Neuron (in vitro differentiated cells): ENCODE results near the gene GALNT13.

ENCODE experiments used
- H2AFZ ChIP-seq: one replicate; pipeline ENCODE4 v1.6.1; 2013; ENCODE audit warnings: low read depth, mild to moderate bottlenecking, inconsistent platforms, low read length, moderate library complexity
- H3K27me3 ChIP-seq: one replicate; pipeline ENCODE4 v1.6.1; 2013; ENCODE audit warnings: low read length; ENCODE audit not compliant: insufficient read depth
- H3K36me3 ChIP-seq: one replicate; pipeline ENCODE4 v1.6.1; 2013; ENCODE audit warnings: low read length; ENCODE audit not compliant: insufficient read depth
- H3K4me1 ChIP-seq: one replicate; pipeline ENCODE4 v1.6.1; 2013; ENCODE audit warnings: low read length; ENCODE audit not compliant: insufficient read depth
- H3K4me3 ChIP-seq: 2 replicates; pipeline ENCODE4 v1.5.1; 2013; ENCODE audit warnings: mild to moderate bottlenecking, low read length, moderate library complexity
- H3K9me3 ChIP-seq: one replicate; pipeline ENCODE4 v1.6.1; 2013; ENCODE audit warnings: low read length

Gene GALNT13

GRCh38 chr2:153871231-153872221 lies at the start of gene GALNT13:
Gene GALNT13, plus strand, starts transcription at chr2:153871922.
- no peaks in the 10 kb centered on the region for H3K9me3 ChIP-seq
- no peaks in the 10 kb centered on the region for H3K36me3 ChIP-seq
- no peaks in the 10 kb centered on the region for H3K27me3 ChIP-seq
- peak within 1 kb of the TSS; percentile 81 for H3K4me3 ChIP-seq
- H3K4me1 ChIP-seq = peaks cover 17% of the 10 kb centered on the region
- H2AFZ ChIP-seq = peak within 1 kb of the TSS; percentile 99

- no peak overlapping the region for H3K4me3 ChIP-seq
- H3K36me3 ChIP-seq = no peaks in the 10 kb centered on the region
- H2AFZ ChIP-seq = no peak overlapping the region
These were observed 47.8 kb upstream of the GALNT13 start for GRCh38 chr2:153823880-153824279.

GRCh38 chr2:153828335-153828734 lies 43.4 kb upstream of the GALNT13 start:
- Histone ChIP-seq H2AFZ (no peak overlapping the region), H3K9me3 (no peaks in the 10 kb centered on the region), H3K4me3 (no peak overlapping the region), H3K36me3 (no peaks in the 10 kb centered on the region), H3K4me1 (no peaks in the 10 kb centered on the region), H3K27me3 (no peaks in the 10 kb centered on the region)

More at GRCh38 chr2:153823880-153824279, 47.8 kb upstream of the GALNT13 start:
- no peaks in the 10 kb centered on the region for H3K4me1 ChIP-seq
- no peaks in the 10 kb centered on the region for H3K27me3 ChIP-seq
- H3K9me3 ChIP-seq = no peaks in the 10 kb centered on the region

- Histone ChIP-seq H3K4me1 (no peaks in the 10 kb centered on the region), H3K9me3 (no peaks in the 10 kb centered on the region), H3K27me3 (no peaks in the 10 kb centered on the region), H3K36me3 (no peaks in the 10 kb centered on the region), H2AFZ (no peak overlapping the region), H3K4me3 (no peak overlapping the region)
These were observed 37.1 kb upstream of the GALNT13 start for GRCh38 chr2:153834662-153835061.

- H2AFZ ChIP-seq = no peak overlapping the region
- H3K9me3 ChIP-seq = no peaks in the 10 kb centered on the region
- no peaks in the 10 kb centered on the region for H3K4me1 ChIP-seq
- no peaks in the 10 kb centered on the region for H3K36me3 ChIP-seq
- no peak overlapping the region for H3K4me3 ChIP-seq
- H3K27me3 ChIP-seq = no peaks in the 10 kb centered on the region
These were observed 13.5 kb upstream of the GALNT13 start for GRCh38 chr2:153858250-153858649.

- Histone ChIP-seq H2AFZ (no peak overlapping the region), H3K4me3 (no peak overlapping the region), H3K9me3 (no peaks in the 10 kb centered on the region), H3K4me1 (no peaks in the 10 kb centered on the region), H3K27me3 (no peaks in the 10 kb centered on the region), H3K36me3 (no peaks in the 10 kb centered on the region)
These were observed 7.7 kb upstream of the GALNT13 start for GRCh38 chr2:153864022-153864421.

GRCh38 chr2:153866595-153866994 lies 5.1 kb upstream of the GALNT13 start:
- Histone ChIP-seq H3K4me1 (no peaks in the 10 kb centered on the region), H3K4me3 (no peak overlapping the region), H3K27me3 (no peaks in the 10 kb centered on the region), H2AFZ (no peak overlapping the region), H3K9me3 (no peaks in the 10 kb centered on the region), H3K36me3 (no peaks in the 10 kb centered on the region)

GRCh38 chr2:153870308-153870707 lies 1.4 kb upstream of the GALNT13 start:
- peaks cover 17% of the 10 kb centered on the region for H3K4me1 ChIP-seq
- H3K36me3 ChIP-seq = no peaks in the 10 kb centered on the region
- no peak overlapping the region for H2AFZ ChIP-seq
- H3K27me3 ChIP-seq = no peaks in the 10 kb centered on the region
- H3K9me3 ChIP-seq = no peaks in the 10 kb centered on the region
- H3K4me3 ChIP-seq = no peak overlapping the region

GRCh38 chr2:153872311-153873051 lies 759 bp downstream of the GALNT13 start:
- peak overlapping the region; percentile 97 for H2AFZ ChIP-seq
- H3K27me3 ChIP-seq = no peaks in the 10 kb centered on the region
- no peaks in the 10 kb centered on the region for H3K9me3 ChIP-seq
- H3K4me3 ChIP-seq = peak overlapping the region; percentile 81
- H3K36me3 ChIP-seq = no peaks in the 10 kb centered on the region
- H3K4me1 ChIP-seq = peaks cover 17% of the 10 kb centered on the region

GRCh38 chr2:153873052-153874048 lies 1.6 kb downstream of the GALNT13 start:
- H3K4me3 ChIP-seq = peak overlapping the region; percentile 81
- H3K27me3 ChIP-seq = no peaks in the 10 kb centered on the region

GRCh38 chr2:153875801-153876466 lies 4.2 kb downstream of the GALNT13 start:
- H3K4me1 ChIP-seq = peaks cover 17% of the 10 kb centered on the region
- no peak overlapping the region for H2AFZ ChIP-seq
- H3K9me3 ChIP-seq = no peaks in the 10 kb centered on the region
- no peaks in the 10 kb centered on the region for H3K36me3 ChIP-seq
- no peaks in the 10 kb centered on the region for H3K27me3 ChIP-seq
- no peak overlapping the region for H3K4me3 ChIP-seq

More at GRCh38 chr2:153873052-153874048, 1.6 kb downstream of the GALNT13 start:
- Histone ChIP-seq H2AFZ (peak overlapping the region; percentile 97), H3K36me3 (no peaks in the 10 kb centered on the region), H3K4me1 (peaks cover 17% of the 10 kb centered on the region), H3K9me3 (no peaks in the 10 kb centered on the region)

- Histone ChIP-seq H3K36me3 (no peaks in the 10 kb centered on the region), H3K4me3 (no peak overlapping the region), H2AFZ (no peak overlapping the region), H3K4me1 (no peaks in the 10 kb centered on the region), H3K9me3 (no peaks in the 10 kb centered on the region), H3K27me3 (no peaks in the 10 kb centered on the region)
These were observed 9.2 kb downstream of the GALNT13 start for GRCh38 chr2:153880926-153881325.
